IPS-18c (cell line): ENCODE results near the gene SERPIND1.
"Not testable (repeated sequence)": the region's sequence is repeated elsewhere in the genome, so short reads cannot be mapped to it uniquely, and the experiment has no call there.

ENCODE experiments used
- H3K4me3 ChIP-seq: 2 replicates; pipeline ENCODE4 v1.7.0; 2013; ENCODE audit warnings: low read depth, mild to moderate bottlenecking, low read length, moderate library complexity; ENCODE audit not compliant: insufficient read depth
- H3K9me3 ChIP-seq: one replicate; pipeline ENCODE4 v1.6.1; 2013; ENCODE audit warnings: mild to moderate bottlenecking, low read length, moderate library complexity; ENCODE audit not compliant: control insufficient read depth, insufficient read depth

SERPIND1 gene

GRCh38 chr22:20773793-20774212 lies at the start of gene SERPIND1:
Gene SERPIND1, plus strand, starts transcription at chr22:20774113. Its CDS starts 5,200 bp downstream, at chr22:20779313.
- no peak within 1 kb of the TSS for H3K4me3 ChIP-seq
- no peaks in the 10 kb centered on the region for H3K9me3 ChIP-seq

DNA sequence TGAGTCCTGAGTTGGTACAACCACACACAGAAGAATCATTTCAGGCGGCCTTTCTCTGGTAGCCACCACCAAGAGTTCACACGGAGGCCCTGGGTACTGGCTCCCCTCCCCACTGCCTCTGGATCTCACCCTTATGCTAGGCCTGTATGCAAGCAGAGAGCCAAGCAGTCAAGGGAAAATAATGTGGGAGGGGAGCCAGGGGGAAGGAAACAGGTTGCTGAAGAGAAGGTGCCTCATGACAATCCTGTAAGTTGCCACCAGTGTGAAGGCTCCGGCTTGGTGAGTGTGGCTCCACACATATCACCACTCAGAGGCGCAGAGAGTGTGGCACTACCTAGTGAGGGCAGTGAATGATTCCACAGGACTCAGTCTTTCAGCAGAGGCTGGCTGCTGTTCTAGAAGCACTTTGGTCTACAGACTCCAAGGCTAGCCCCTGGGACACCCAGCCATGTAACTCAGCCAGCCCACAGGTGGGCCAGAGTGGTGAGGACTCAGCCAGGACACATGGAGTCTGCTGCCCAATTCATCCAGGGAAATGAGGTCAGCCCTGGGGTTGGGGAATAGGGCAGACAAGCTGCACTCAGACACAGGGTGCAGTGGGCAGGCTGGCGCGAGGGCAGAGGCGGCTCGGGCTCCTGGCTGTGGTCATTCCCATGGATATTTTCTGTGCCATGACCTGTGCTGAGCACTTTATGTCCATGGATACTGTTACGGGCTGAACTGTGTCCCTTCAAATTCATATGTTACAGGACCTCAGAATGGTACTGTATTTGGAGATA lies 49.0 kb upstream of the SERPIND1 start:
- Histone ChIP-seq H3K9me3 (no peaks in the 10 kb centered on the region), H3K4me3 (no peak overlapping the region)

GRCh38 chr22:20725987-20726558 lies 47.8 kb upstream of the SERPIND1 start:
- H3K4me3 ChIP-seq = no peak overlapping the region
- no peaks in the 10 kb centered on the region for H3K9me3 ChIP-seq

DNA sequence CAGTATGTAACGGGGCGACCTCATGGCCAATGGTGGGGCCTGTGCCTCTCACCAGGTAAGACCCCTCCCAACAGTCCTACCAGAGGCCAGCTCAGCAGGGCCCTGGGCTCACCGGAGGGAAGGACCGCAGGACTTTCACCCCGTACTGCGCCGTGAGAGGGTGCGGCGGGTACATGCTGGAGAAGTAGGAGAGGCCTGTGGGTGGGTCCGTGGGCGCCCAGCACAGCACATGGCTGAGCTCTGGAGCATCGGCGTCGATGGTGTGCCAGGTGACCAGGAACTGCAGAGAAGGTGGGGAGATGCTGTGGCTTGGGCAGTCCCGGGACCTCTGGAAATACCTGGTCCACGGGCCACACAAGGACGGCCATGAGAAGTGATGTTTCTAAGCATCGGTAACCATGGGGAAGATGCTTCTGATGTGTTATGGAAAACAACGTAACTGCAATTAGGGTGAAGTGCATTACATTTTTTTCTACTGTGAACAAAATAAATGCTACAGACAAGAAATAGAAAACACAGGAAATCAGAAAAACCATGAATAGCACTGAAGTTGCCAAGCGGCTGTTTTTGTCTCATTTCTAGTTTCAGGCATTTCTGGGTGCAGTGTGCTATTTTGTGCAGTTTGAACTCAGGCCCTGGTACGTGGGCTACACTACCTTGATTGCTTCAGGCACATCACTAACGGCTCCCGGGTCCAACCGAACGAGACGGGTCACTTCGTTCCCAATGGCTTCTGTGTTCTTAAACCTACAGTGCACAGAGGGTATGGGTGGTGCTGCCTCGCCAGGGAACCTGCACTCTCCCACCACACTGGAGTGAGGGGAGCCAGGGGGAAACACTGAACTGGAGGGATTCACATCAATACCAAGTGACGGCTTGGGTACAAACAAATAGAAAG lies 46.5 kb upstream of the SERPIND1 start:
- H3K4me3 ChIP-seq = no peak overlapping the region
- no peaks in the 10 kb centered on the region for H3K9me3 ChIP-seq

GRCh38 chr22:20728523-20729190 lies 45.3 kb upstream of the SERPIND1 start:
- no peak overlapping the region for H3K4me3 ChIP-seq
- H3K9me3 ChIP-seq = no peaks in the 10 kb centered on the region

GRCh38 chr22:20729194-20729593 lies 44.7 kb upstream of the SERPIND1 start:
- Histone ChIP-seq H3K4me3 (no peak overlapping the region), H3K9me3 (no peaks in the 10 kb centered on the region)

DNA sequence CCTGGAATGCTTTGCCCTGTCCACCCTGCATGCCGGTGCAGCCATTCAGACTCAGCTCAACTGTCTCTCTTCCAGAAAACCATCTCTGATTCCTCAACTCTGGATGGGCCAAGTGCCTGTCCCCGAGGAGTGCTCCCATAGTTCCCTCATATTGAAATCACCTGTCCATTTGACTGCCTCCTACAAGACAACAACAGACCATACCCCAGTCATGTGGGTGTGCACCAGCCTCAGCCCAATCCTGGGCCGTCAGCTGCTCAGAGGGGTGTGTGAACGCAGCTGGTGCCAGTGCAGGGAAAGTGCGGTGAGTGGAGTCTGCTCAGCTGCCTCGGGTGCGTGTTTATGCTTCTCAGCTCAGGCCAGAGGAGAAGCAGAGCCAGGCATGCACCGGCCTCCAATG lies 41.5 kb upstream of the SERPIND1 start:
- H3K9me3 ChIP-seq, H3K4me3 ChIP-seq: not testable (repeated sequence)

- H3K4me3 ChIP-seq, H3K9me3 ChIP-seq: not testable (repeated sequence)
These were observed 38.4 kb upstream of the SERPIND1 start for GRCh38 chr22:20735356-20736162.

DNA sequence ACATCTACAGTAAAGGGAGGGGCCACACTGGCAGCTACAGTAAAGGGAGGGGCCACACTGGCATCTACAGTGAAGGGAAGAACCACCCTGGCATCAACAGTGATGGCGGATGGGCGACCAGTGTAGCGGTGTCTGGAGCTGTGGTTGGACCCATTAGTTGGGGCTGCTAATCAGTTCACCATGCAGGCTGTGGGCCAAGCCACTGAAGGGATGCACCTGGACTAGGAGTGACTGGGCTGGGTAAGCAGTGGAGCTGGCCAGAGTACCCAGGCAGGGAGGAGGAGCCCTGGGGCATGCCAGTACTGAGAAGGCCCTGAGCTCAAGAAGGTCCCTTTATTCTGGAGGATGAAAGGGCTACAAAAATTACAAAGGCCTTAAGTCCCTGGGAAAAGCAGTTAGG lies 37.0 kb upstream of the SERPIND1 start:
- not testable (repeated sequence) for H3K4me3 ChIP-seq, H3K9me3 ChIP-seq

- Histone ChIP-seq H3K4me3 (no peak overlapping the region), H3K9me3 (no peaks in the 10 kb centered on the region)
These were observed 35.4 kb upstream of the SERPIND1 start for GRCh38 chr22:20738394-20739089.

DNA sequence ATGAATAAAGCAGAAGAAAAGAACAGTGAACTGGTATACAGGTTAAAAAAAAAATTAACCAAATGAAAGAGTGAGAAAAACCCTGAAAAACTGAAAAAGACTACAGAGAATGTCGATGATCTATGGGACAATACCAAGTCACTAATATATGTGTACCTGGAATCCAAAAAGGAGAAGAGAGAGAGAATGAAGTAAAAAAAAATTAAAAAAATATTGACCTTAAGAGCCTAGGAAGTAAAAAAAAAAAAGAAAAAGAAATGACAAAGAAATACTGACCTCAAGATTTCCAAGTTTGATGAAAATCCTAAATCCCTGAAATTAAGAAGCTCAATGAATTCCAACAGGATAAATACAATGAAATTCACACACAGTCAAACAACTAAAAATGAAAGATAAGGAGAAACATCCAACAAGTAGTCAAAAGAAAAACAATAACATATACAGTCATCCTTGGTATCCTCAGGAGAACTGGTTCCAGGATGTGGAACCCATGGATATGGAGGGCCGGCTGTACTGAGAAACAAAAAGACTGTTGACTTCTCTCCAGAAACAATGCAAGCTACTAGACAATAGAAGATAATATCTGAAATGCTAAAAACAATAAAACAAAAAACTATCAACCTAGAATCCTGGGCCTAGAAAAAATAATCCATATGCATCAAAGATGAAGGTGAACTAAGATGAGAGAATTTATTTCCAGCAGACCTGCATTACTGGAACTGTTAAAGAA lies 33.5 kb upstream of the SERPIND1 start:
- Histone ChIP-seq H3K9me3 (no peaks in the 10 kb centered on the region), H3K4me3 (no peak overlapping the region)

GRCh38 chr22:20741008-20741633 lies 32.8 kb upstream of the SERPIND1 start:
- Histone ChIP-seq H3K4me3 (no peak overlapping the region), H3K9me3 (no peaks in the 10 kb centered on the region)

DNA sequence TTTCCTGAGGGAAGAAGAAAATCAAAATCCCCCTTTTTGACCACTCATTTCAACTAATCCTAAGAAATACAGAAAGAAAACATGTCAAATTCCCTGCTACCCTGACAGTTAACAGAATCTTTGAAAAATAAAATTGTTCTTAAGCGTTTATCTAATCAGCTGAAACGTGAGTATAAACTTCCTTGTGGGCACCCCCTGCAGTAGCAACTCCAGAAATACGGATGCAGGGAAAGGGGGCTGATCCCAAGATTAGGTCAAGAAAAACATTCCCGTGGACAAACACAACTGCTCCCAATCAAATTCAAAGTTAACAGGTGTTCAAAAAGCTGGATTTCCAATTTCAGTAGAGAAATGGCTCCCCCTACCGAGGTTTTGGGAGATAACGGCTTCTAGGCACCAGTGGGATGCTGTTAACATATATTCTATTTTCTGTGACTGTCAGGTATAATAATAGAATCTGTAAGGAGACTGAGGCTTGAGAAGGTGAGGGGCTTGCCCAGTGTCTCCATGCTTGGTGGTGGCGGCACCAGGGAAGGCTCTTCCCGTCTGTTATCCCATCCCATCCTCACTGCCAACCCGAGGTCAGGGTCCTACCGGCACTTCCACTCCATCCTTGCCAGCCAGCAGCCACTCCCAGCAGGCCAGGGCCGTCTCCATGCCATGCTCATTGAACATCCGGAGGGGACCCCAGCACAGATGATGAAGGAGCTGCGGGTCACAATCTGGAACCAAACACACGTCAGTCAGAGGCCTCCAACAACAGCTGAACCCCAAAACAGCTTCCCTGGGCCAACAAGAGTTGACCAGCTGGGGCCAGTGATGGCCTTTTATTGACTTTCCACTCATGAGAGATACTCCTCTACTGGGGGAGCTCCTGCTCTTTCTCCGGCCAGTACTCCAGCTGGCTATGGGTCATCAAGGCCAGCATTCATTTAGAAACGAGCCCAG lies 32.0 kb upstream of the SERPIND1 start:
- H3K9me3 ChIP-seq = no peaks in the 10 kb centered on the region
- H3K4me3 ChIP-seq = no peak overlapping the region

DNA sequence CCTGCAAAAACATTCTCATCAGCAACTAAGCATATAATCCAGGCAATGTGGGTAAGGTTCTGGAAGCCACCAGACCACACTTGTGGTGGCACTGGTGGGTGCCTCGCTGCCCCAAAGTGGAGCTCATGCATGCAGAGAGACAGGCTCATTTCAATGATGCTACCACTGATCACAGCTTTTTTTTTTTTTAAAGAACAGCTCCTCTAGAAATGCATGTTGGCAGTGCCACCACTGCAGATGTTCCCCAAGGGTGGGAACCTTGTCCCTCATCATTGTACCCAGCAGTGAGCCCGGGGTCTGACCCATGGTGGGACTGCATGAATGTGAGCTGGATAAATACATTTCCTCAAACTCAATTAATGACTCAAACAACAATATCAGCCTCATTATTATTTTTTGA lies 31.1 kb upstream of the SERPIND1 start:
- no peak overlapping the region for H3K4me3 ChIP-seq

More for the DNA sequence above, 31.1 kb upstream of the SERPIND1 start:
- H3K9me3 ChIP-seq = no peaks in the 10 kb centered on the region
